Liver (tissue), 9 donors: Measurements from ENCODE around the gene TRA2A. TPM values are rescaled to one million over a fixed set of nuclear protein-coding genes. Genes with fewer than 3 reads are reported as not detected.

Experiments used
- DNase-seq: peaks from one replicate; pipeline ENCODE4 v3.0.0-alpha.2; 2017; ENCODE audit warnings: low spot score
- H3K27ac ChIP-seq, 2 donors: one replicate each; pipeline ENCODE4 v1.7.0; 2013; ENCODE audit warnings: inconsistent platforms in 2 of 2, low read length in 2 of 2, control low read depth in 1 of 2, low read depth in 1 of 2, mild to moderate bottlenecking in 1 of 2
- H3K27me3 ChIP-seq, 4 donors: one replicate each; pipeline versions ENCODE4 v1.6.1 to v1.7.0; 2013; ENCODE audit warnings: low read length in 3 of 4, inconsistent platforms in 1 of 4, mild to moderate bottlenecking in 1 of 4, moderate library complexity in 1 of 4; ENCODE audit not compliant: control insufficient read depth in 4 of 4, insufficient read depth in 4 of 4
- H3K36me3 ChIP-seq, 4 donors: one replicate each; pipeline versions ENCODE4 v1.6.1 to v1.7.0; 2013; ENCODE audit warnings: low read length in 3 of 4, mild to moderate bottlenecking in 3 of 4, low read depth in 1 of 4, moderate library complexity in 1 of 4; ENCODE audit not compliant: control insufficient read depth in 4 of 4, insufficient read depth in 3 of 4
- H3K4me1 ChIP-seq, 4 donors: one replicate each; pipeline versions ENCODE4 v1.6.1 to v1.7.0; 2013; ENCODE audit warnings: low read length in 3 of 4, mild to moderate bottlenecking in 3 of 4, moderate library complexity in 1 of 4; ENCODE audit not compliant: control insufficient read depth in 4 of 4, insufficient read depth in 4 of 4
- H3K4me3 ChIP-seq, 3 donors: one replicate each; pipeline versions ENCODE4 v1.6.1 to v1.7.0; 2013; ENCODE audit warnings: low read length in 3 of 3, control low read depth in 1 of 3, low read depth in 1 of 3, mild to moderate bottlenecking in 1 of 3
- H3K9ac ChIP-seq, 2 donors: one replicate each; pipeline ENCODE4 v1.7.0; 2013; ENCODE audit warnings: low read length in 2 of 2, mild to moderate bottlenecking in 2 of 2, moderate library complexity in 2 of 2, control low read depth in 1 of 2, low read depth in 1 of 2
- H3K9me3 ChIP-seq, 4 donors: one replicate each; pipeline versions ENCODE4 v1.6.1 to v1.7.0; 2013; ENCODE audit warnings: low read length in 3 of 4; ENCODE audit not compliant: control insufficient read depth in 4 of 4
- EGR1 ChIP-seq, 2 donors: IDR thresholded peaks; 2 replicates each; pipeline ENCODE4 v1.6.1; 2016 to 2018; ENCODE audit warnings: antibody characterized with exemption in 2 of 2, low read depth in 2 of 2
- FOXA1 ChIP-seq: IDR thresholded peaks from 2 replicates; pipeline ENCODE4 v1.6.1; 2016; ENCODE audit warnings: antibody characterized with exemption
- FOXA2 ChIP-seq: IDR thresholded peaks from 2 replicates; pipeline ENCODE4 v1.6.1; 2016; ENCODE audit warnings: antibody characterized with exemption
- GABPA ChIP-seq, 2 donors: IDR thresholded peaks in 1 of 2; conservative IDR thresholded peaks in 1 of 2; 2 replicates each; pipeline ENCODE4 v1.6.1; 2016; ENCODE audit warnings: antibody characterized with exemption in 2 of 2, mild to moderate bottlenecking in 1 of 2, moderate library complexity in 1 of 2
- HNF4A ChIP-seq, 2 donors: conservative IDR thresholded peaks; 2 replicates each; pipeline ENCODE4 v1.6.1; 2016; ENCODE audit warnings: antibody characterized with exemption in 2 of 2, mild to moderate bottlenecking in 2 of 2
- HNF4G ChIP-seq: IDR thresholded peaks from 2 replicates; pipeline ENCODE4 v1.6.1; 2016; ENCODE audit warnings: antibody characterized with exemption
- JUND ChIP-seq, 2 donors: IDR thresholded peaks; 2 replicates each; pipeline ENCODE4 v1.6.1; 2016; ENCODE audit warnings: antibody characterized with exemption in 2 of 2
- NR2F2 ChIP-seq: IDR thresholded peaks from 2 replicates; pipeline ENCODE4 v1.6.1; 2016; ENCODE audit warnings: antibody characterized with exemption
- RAD21 ChIP-seq, 2 donors: IDR thresholded peaks; 2 replicates each; pipeline ENCODE4 v1.6.1; 2016; ENCODE audit warnings: antibody characterized with exemption in 2 of 2, mild to moderate bottlenecking in 2 of 2
- RXRA ChIP-seq, 2 donors: IDR thresholded peaks; 2 replicates each; pipeline ENCODE4 v1.6.1; 2017 to 2018; ENCODE audit warnings: antibody characterized with exemption in 2 of 2, mild to moderate bottlenecking in 1 of 2
- SP1 ChIP-seq: IDR thresholded peaks from 2 replicates; pipeline ENCODE4 v1.6.1; 2018; ENCODE audit warnings: antibody characterized with exemption, mild to moderate bottlenecking
- TAF1 ChIP-seq: conservative IDR thresholded peaks from 2 replicates; pipeline ENCODE4 v1.6.1; 2016; ENCODE audit warnings: antibody characterized with exemption, mild to moderate bottlenecking
- YY1 ChIP-seq: IDR thresholded peaks from 2 replicates; pipeline ENCODE4 v1.6.1; 2016; ENCODE audit warnings: antibody characterized with exemption, mild to moderate bottlenecking
- WGBS: extraction: QIAGEN DNeasy Blood & Tissue Kit; methylation state at CpG from one replicate; pipeline ENCODE4 v1.1.7; 2013; 5-methylcytosine and 5-hydroxymethylcytosine counted together
- polyA plus RNA-seq, 2 donors: library from polyadenylated mRNA; stranded (reverse) in 1 of 2; unstranded in 1 of 2; fragments of 200-250 nt in 1 of 2; fragments of >200 nt in 1 of 2; fragmentation: Nextera tagmentation in 1 of 2; extraction: Ambion mirVana in 1 of 2; gene quantifications; one replicate each; pipeline versions ENCODE4 v1.2.1 to v1.2.3, GENCODE V29; 2013 to 2015
- total RNA-seq, 2 donors: library from RNA; depleted of rRNA; stranded (reverse); fragments of >200 nt; gene quantifications; one replicate each; pipeline ENCODE4 v1.2.3, GENCODE V29; 2014
- TF ChIP-seq, protein P1 (sequence below): IDR thresholded peaks from 2 replicates; pipeline ENCODE4 v1.6.1; 2016; ENCODE audit warnings: antibody characterized with exemption, mild to moderate bottlenecking
- TF ChIP-seq, protein P2 (sequence below): IDR thresholded peaks from 2 replicates; pipeline ENCODE4 v1.6.1; 2016; ENCODE audit warnings: antibody characterized with exemption
- TF ChIP-seq, protein P3 (sequence below): IDR thresholded peaks from 2 replicates; pipeline ENCODE4 v1.6.1; 2016; ENCODE audit warnings: antibody characterized with exemption
- TF ChIP-seq, protein P4 (sequence below): IDR thresholded peaks from 2 replicates; pipeline ENCODE4 v1.6.1; 2016; ENCODE audit warnings: antibody characterized with exemption
- donor health status: healthy.
- donor health status: healthy.
- donor health status: healthy.
- donor health status: healthy.
- donor health status: healthy.

The TRA2A gene
- total and polyA plus RNA-seq, 4 donors = 13.7 to 25.9 (median 21.7) TPM

DNA sequence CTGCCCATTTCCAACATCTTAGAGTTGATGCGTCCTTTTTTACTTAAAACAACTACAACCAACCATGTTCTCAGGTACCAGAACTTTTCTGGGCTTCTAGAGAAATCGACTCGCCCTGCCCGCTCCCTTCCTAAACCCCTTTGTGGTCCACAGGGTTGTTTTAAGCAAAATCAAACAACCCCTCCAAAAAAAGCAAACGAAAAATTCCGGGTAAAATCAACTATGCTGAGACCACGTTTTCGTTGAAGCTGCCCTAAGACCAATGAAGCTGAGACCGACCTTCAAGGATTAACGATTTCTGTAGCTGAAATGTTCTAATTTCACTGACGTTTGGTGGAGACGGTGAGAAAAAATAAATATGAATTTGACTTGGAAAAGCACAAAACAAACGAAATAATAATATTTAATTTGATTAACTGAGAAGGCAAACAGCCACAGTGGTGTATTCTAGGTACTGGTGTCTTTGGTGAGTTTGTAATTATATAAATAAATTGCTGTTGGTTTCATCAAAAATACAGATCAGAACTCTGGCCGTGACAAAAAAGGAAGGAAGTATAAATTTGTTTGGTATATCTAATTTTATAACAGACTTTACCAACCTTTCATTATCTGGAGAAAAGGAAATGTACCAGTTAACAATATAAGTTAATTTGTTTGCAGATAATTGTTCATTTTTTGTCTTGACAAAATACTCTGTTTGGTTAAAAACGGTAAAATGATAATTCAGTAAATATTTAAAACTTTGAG, 56.8 kb downstream of the TRA2A start:
- TF ChIP-seq GABPA (IDR thresholded peaks at IDR 0.05 in 1 of 2, conservative IDR thresholded peaks at IDR 0.05 in 1 of 2) (no peak), HNF4A (conservative IDR thresholded peaks at IDR 0.05) (no peak), YY1 (no peak), SP1 (no peak), RXRA (IDR thresholded peaks at IDR 0.05) (no peak), JUND (IDR thresholded peaks at IDR 0.05) (no peak), EGR1 (IDR thresholded peaks at IDR 0.05; ENCODE audit: low read depth in 2 of 2) (no peak), NR2F2 (no peak), RAD21 (IDR thresholded peaks at IDR 0.05) (no peak), FOXA2 (no peak), HNF4G (no peak), TAF1 (no peak), FOXA1 (no peak)
- TF ChIP-seq, protein P1, sequence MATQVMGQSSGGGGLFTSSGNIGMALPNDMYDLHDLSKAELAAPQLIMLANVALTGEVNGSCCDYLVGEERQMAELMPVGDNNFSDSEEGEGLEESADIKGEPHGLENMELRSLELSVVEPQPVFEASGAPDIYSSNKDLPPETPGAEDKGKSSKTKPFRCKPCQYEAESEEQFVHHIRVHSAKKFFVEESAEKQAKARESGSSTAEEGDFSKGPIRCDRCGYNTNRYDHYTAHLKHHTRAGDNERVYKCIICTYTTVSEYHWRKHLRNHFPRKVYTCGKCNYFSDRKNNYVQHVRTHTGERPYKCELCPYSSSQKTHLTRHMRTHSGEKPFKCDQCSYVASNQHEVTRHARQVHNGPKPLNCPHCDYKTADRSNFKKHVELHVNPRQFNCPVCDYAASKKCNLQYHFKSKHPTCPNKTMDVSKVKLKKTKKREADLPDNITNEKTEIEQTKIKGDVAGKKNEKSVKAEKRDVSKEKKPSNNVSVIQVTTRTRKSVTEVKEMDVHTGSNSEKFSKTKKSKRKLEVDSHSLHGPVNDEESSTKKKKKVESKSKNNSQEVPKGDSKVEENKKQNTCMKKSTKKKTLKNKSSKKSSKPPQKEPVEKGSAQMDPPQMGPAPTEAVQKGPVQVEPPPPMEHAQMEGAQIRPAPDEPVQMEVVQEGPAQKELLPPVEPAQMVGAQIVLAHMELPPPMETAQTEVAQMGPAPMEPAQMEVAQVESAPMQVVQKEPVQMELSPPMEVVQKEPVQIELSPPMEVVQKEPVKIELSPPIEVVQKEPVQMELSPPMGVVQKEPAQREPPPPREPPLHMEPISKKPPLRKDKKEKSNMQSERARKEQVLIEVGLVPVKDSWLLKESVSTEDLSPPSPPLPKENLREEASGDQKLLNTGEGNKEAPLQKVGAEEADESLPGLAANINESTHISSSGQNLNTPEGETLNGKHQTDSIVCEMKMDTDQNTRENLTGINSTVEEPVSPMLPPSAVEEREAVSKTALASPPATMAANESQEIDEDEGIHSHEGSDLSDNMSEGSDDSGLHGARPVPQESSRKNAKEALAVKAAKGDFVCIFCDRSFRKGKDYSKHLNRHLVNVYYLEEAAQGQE = no peak
- TF ChIP-seq, protein P2, sequence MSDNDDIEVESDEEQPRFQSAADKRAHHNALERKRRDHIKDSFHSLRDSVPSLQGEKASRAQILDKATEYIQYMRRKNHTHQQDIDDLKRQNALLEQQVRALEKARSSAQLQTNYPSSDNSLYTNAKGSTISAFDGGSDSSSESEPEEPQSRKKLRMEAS = no peak
- TF ChIP-seq, protein P3, sequence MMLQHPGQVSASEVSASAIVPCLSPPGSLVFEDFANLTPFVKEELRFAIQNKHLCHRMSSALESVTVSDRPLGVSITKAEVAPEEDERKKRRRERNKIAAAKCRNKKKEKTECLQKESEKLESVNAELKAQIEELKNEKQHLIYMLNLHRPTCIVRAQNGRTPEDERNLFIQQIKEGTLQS = no peak
- TF ChIP-seq, protein P4, sequence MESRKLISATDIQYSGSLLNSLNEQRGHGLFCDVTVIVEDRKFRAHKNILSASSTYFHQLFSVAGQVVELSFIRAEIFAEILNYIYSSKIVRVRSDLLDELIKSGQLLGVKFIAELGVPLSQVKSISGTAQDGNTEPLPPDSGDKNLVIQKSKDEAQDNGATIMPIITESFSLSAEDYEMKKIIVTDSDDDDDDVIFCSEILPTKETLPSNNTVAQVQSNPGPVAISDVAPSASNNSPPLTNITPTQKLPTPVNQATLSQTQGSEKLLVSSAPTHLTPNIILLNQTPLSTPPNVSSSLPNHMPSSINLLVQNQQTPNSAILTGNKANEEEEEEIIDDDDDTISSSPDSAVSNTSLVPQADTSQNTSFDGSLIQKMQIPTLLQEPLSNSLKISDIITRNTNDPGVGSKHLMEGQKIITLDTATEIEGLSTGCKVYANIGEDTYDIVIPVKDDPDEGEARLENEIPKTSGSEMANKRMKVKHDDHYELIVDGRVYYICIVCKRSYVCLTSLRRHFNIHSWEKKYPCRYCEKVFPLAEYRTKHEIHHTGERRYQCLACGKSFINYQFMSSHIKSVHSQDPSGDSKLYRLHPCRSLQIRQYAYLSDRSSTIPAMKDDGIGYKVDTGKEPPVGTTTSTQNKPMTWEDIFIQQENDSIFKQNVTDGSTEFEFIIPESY = no peak
- peaks cover 0 to 4% (median under 1%) of the 10 kb centered on the region in 4 donors for H3K9me3 ChIP-seq
- H3K9ac ChIP-seq = no peak overlapping the region
- H3K4me1 ChIP-seq = peaks cover 7 to 17% (median 16%) of the 10 kb centered on the region in 4 donors
- WGBS = 6% methylated on average over 15 of the region's 15 CpGs
- H3K27me3 ChIP-seq = peaks cover 4 to 53% (median 29%) of the 10 kb centered on the region in 4 donors
- peak overlapping the region in 1 of 3 donors; percentile 46 for H3K4me3 ChIP-seq
- no peaks in the 10 kb centered on the region for H3K36me3 ChIP-seq
- DNase-seq = no peak
- H3K27ac ChIP-seq = no peak overlapping the region
